Lower leg skin (tissue), 4 donors: Measurements from ENCODE around the gene LAYN. TPM values are rescaled to one million over a fixed set of nuclear protein-coding genes. Genes with fewer than 3 reads are reported as not detected.

ENCODE experiments used
- DNase-seq, 2 donors: peaks; one replicate each; pipeline ENCODE4 v3.0.0-alpha.2; 2019; ENCODE audit warnings: low spot score in 2 of 2
- H3K4me3 ChIP-seq: fragments of 200-600 bp; sonication (generic); 2 replicates; pipeline ENCODE4 v1.5.1; 2017; ENCODE audit warnings: mild to moderate bottlenecking, low read depth; ENCODE audit not compliant: poor library complexity, severe bottlenecking
- POLR2A ChIP-seq, 2 donors: fragments of 450-650 bp; IDR thresholded peaks; one replicate each; pipeline ENCODE4 v1.6.1; 2016 to 2017; ENCODE audit warnings: antibody characterized with exemption in 2 of 2, mild to moderate bottlenecking in 1 of 2, moderate library complexity in 1 of 2
- WGBS, 2 donors: methylation state at CpG; one replicate each; pipeline ENCODE4 v1.1.5; 2018; 5-methylcytosine and 5-hydroxymethylcytosine counted together
- intact Hi-C: fragments of 100-400 bp; cut with DNase I; formaldehyde crosslinking; loops from one replicate; pipeline ENCODE4 v1.15.0; 2023; ENCODE audit warnings: low total_unique reads
- microRNA counts, 2 donors: library from miRNA; unstranded; fragments of <30 nt; microRNA quantifications; one replicate each; lab custom pipeline; 2016
- microRNA-seq, 2 donors: library from miRNA; unstranded; fragments of <30 nt; microRNA quantifications; one replicate each; pipeline ENCODE4, GENCODE V29; 2016; ENCODE audit warnings: borderline replicate concordance in 2 of 2, borderline number of aligned reads in 1 of 2
- total RNA-seq, 4 donors: library from RNA; depleted of rRNA; stranded (reverse); fragments of >200 nt; gene quantifications; one replicate each; pipeline ENCODE4 v1.1.0, GENCODE V29; 2016
- TF ChIP-seq, protein P1 (sequence below), 3 donors: fragments of 450-650 bp; IDR thresholded peaks; one replicate each; pipeline ENCODE4 v1.5.1; 2016; ENCODE audit warnings: antibody characterized with exemption in 3 of 3, mild to moderate bottlenecking in 3 of 3, moderate library complexity in 2 of 3

Gene LAYN
- total RNA-seq, 4 donors from 2014 or later: 1.9 to 3.0 (median 2.1) TPM

DNA sequence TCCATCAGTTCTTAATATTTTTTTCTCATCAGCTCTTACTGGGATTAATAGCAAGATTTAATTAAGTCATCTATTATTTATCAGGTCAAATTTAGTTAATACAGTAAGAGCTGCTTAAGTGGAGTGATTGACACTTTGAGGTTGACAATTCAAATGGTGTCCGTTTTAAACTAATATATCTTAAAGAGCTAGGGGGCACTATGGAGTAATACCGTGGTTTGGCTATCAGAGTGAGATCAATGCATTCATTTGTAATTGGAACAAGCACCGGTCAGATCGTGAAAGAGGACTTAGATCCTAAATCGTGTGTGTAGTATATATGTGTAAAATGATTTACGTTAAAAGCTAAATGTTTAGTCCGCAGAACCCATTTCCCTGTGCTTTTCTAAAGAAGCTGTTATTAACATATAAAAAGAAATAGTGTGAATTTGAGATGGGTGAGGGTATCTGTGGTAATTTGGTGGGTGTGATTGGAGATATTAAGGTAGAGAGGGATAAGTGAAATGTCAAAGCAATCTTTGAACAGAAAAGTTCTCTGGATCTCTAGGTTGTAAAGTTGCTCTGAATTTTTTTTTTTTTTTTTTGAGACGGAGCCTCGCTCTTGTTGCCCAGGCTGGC lies 64.0 kb downstream of the LAYN start:
- intact Hi-C loops: no loop called here
- TF ChIP-seq, protein P1, sequence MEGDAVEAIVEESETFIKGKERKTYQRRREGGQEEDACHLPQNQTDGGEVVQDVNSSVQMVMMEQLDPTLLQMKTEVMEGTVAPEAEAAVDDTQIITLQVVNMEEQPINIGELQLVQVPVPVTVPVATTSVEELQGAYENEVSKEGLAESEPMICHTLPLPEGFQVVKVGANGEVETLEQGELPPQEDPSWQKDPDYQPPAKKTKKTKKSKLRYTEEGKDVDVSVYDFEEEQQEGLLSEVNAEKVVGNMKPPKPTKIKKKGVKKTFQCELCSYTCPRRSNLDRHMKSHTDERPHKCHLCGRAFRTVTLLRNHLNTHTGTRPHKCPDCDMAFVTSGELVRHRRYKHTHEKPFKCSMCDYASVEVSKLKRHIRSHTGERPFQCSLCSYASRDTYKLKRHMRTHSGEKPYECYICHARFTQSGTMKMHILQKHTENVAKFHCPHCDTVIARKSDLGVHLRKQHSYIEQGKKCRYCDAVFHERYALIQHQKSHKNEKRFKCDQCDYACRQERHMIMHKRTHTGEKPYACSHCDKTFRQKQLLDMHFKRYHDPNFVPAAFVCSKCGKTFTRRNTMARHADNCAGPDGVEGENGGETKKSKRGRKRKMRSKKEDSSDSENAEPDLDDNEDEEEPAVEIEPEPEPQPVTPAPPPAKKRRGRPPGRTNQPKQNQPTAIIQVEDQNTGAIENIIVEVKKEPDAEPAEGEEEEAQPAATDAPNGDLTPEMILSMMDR (IDR thresholded peaks at IDR 0.05): no peak
- TF ChIP-seq POLR2A (IDR thresholded peaks at IDR 0.05): no peak
- H3K4me3 ChIP-seq: no peak overlapping the region
- WGBS, 2 donors: 26 to 30% methylated on average over 9 of the region's 9 CpGs
- no peak for DNase-seq

DNA sequence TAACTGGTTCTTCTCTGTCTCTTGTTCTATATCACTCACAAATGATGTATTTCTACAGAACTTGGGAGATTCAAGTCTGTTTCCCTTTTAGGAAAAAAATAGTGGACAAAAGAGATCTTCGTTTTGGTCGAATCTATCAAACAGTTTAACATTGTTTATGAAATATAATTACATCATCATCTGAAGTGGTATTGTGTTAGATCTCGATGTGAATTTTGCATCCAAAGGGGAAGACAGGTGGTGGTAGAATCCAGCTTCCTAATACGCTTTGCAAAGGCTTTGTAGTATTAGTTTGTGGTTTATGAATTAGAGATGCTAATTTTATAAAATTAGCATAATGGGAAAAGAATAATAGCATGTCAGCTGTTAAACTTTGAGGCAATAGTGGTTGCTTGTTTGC lies 65.2 kb downstream of the LAYN start:
- H3K4me3 ChIP-seq: no peak overlapping the region
- intact Hi-C loops: no loop called here
- DNase-seq: no peak
- WGBS, 2 donors: 46 to 50% methylated on average over 4 of the region's 4 CpGs
- TF ChIP-seq, protein P1 (IDR thresholded peaks at IDR 0.05): no peak

DNA sequence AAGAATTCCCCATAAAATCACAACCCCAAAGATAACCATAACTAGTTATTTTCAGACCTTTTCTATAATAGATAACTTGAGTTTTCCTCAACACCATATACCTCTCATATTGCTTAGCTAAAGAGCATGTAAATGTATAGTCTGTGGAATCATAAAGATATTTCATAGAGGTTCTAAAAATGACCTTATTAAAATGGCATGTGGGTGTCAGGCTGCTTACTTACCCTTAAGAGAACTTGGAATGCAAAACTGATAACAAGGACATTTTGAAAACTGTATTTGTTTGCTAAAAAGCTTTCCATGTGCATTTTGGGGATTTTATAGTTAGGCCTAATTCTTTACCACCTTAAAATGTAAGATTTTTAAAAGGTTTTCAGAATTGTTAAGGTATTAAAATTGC lies 66.5 kb downstream of the LAYN start:
- DNase-seq: no peak
- intact Hi-C loops: no loop called here
- TF ChIP-seq POLR2A (IDR thresholded peaks at IDR 0.05): no peak
- TF ChIP-seq, protein P1 (IDR thresholded peaks at IDR 0.05): no peak
- H3K4me3 ChIP-seq: no peak overlapping the region

DNA sequence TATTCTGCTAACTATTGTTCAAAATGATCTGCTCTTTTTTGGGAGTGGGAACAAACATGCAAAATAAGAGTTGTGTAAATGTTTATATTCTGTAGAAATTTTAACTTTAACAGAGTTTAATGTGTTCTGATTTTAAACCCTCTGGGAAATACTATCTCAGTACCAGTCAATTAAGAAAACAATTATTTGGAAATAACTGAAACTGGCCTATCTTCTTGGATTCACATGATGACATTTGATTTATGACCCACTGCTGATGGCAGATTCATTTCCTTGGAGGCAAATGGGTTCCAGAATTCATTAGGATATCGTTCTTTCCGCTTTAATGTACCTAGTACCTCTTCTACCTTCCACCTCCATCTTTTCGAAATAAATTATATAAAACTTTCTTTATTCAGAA lies 67.2 kb downstream of the LAYN start:
- intact Hi-C loops: no loop called here
- TF ChIP-seq, protein P1 (IDR thresholded peaks at IDR 0.05): no peak
- no peak for TF ChIP-seq POLR2A (IDR thresholded peaks at IDR 0.05)
- no peak overlapping the region for H3K4me3 ChIP-seq
- 78% methylated on average over 3 of the region's 3 CpGs for WGBS, 2 donors
- no peak for DNase-seq

MicroRNA genes within 50 kb of the gene (microRNA counts, 767-probe panel; counts per million panel counts)
- microRNA hsa-miR-34b-3p (lab: Ali Mortazavi, UCI) (0 to 358 counts per million in 2 donors), microRNA hsa-miR-34c-3p (lab: Ali Mortazavi, UCI) (0 to 358 counts per million in 2 donors), microRNA hsa-miR-34c-5p (lab: Ali Mortazavi, UCI) (0 to 358 counts per million in 2 donors)

Small RNA genes within 50 kb of the gene (microRNA-seq; reads per million reads assigned to microRNA genes)
- 4.0 to 5.4 reads per million in 2 donors for gene MIR34B
- 80.2 to 80.4 reads per million in 2 donors for gene MIR34C

Other genes starting within 250 kb of the LAYN start
- not detected for gene POU2AF3, start 242.2 kb upstream of the LAYN start, total RNA-seq
- under 1 TPM in 1 of 4 donors, not detected in 3; 0.13 TPM for gene POU2AF1, start 161.4 kb upstream of the LAYN start, total RNA-seq
- not detected for gene BTG4, start 28.3 kb upstream of the LAYN start, total RNA-seq
- gene HOATZ, start 25.9 kb upstream of the LAYN start, total RNA-seq: not detected
- gene SIK2, start 61.7 kb downstream of the LAYN start, total RNA-seq: 10 to 100 TPM; 15.4 to 19.5 (median 18.9) TPM
- gene PPP2R1B, start 225.7 kb downstream of the LAYN start, total RNA-seq: 10 to 100 TPM; 18.7 to 22.4 (median 20.7) TPM